AG09309 (cell line): Measurements from ENCODE around the gene GPX4.

Source experiments
- DNase-seq: peaks from one replicate; pipeline ENCODE4 v3.0.0-alpha.2; 2010; ENCODE audit warnings: low read depth
- H3K4me3 ChIP-seq: 2 replicates; pipeline ENCODE4 v1.5.1; 2011; ENCODE audit warnings: mild to moderate bottlenecking, low read depth, low read length, moderate library complexity; ENCODE audit not compliant: control insufficient read depth
- TF ChIP-seq, protein P1 (sequence below): IDR thresholded peaks from 2 replicates; pipeline ENCODE4 v1.5.1; 2011; ENCODE audit warnings: mild to moderate bottlenecking, low read depth, low read length, inconsistent platforms; ENCODE audit not compliant: insufficient read depth, control insufficient read depth; ENCODE audit errors: missing control alignments

The GPX4 gene, protein sequence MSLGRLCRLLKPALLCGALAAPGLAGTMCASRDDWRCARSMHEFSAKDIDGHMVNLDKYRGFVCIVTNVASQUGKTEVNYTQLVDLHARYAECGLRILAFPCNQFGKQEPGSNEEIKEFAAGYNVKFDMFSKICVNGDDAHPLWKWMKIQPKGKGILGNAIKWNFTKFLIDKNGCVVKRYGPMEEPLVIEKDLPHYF

DNA sequence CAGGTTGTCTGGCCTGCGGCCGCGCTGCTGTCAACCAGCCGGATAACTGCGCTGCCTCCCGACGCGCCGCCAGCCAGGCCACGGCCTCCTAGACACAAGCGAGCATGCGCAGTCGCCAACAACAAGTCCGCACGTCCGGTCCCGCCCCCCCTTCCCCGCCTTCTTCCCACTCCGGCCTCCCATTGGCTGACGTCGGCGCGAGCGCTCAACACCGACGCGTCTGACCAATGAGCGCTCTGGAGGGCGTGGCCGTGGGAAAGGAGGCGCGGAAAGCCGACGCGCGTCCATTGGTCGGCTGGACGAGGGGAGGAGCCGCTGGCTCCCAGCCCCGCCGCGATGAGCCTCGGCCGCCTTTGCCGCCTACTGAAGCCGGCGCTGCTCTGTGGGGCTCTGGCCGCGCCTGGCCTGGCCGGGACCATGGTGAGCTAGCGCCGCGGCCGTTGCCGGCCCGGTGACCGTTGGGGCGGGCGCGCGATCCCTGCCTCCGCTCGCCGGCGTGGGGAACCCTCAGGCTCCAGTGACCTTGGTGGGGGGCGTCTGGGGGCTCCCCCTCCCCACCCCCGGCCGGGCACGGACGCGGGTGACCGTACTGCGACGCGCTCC is at the start of gene GPX4:
TSS of gene GPX4 (plus strand) at position 287 of the 603 bp plus-strand sequence. CDS start at position 337, 50 bp downstream.
- TF ChIP-seq, protein P1, sequence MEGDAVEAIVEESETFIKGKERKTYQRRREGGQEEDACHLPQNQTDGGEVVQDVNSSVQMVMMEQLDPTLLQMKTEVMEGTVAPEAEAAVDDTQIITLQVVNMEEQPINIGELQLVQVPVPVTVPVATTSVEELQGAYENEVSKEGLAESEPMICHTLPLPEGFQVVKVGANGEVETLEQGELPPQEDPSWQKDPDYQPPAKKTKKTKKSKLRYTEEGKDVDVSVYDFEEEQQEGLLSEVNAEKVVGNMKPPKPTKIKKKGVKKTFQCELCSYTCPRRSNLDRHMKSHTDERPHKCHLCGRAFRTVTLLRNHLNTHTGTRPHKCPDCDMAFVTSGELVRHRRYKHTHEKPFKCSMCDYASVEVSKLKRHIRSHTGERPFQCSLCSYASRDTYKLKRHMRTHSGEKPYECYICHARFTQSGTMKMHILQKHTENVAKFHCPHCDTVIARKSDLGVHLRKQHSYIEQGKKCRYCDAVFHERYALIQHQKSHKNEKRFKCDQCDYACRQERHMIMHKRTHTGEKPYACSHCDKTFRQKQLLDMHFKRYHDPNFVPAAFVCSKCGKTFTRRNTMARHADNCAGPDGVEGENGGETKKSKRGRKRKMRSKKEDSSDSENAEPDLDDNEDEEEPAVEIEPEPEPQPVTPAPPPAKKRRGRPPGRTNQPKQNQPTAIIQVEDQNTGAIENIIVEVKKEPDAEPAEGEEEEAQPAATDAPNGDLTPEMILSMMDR, result no peak
- peak; percentile 95 for DNase-seq
- H3K4me3 ChIP-seq, result peak within 1 kb of the TSS; percentile 77

DNA sequence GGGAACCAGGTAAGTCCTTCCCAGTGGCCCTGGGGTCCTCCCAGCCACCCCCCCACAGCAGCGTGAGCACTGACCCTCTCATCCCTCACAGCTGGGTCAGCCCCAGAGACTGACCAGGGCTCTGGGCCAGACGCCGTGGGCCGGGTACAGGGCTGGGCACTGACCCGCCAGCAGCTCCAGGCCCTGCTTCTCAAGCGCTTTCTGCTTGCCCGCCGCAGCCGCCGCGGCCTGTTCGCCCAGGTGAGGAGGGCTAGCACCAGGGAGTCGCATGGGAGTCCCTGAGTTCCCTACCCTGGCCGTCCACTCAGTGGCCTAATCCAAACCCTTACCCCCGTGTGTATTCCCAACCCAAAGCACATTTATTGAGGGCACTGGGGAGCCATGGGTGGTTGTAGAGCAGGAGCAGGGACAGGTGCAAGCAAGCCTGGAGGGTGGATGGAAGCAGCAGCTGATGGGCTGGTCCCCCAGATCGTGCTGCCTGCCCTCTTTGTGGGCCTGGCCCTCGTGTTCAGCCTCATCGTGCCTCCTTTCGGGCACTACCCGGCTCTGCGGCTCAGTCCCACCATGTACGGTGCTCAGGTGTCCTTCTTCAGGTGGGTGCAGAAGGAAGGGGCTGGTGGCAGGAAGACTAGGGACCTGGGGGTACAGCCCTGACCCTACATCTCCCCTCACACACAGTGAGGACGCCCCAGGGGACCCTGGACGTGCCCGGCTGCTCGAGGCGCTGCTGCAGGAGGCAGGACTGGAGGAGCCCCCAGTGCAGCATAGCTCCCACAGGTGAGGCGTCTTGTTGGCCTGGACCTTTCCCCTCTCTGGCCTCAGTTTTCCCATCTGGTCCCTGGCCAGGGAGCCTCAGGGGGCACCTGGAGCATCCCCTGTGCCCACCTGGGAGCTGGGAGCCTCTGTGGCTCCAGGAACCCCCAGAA is 49.4 kb upstream of the GPX4 start:
- TF ChIP-seq, protein P1, result no peak
- no peak for DNase-seq

DNA sequence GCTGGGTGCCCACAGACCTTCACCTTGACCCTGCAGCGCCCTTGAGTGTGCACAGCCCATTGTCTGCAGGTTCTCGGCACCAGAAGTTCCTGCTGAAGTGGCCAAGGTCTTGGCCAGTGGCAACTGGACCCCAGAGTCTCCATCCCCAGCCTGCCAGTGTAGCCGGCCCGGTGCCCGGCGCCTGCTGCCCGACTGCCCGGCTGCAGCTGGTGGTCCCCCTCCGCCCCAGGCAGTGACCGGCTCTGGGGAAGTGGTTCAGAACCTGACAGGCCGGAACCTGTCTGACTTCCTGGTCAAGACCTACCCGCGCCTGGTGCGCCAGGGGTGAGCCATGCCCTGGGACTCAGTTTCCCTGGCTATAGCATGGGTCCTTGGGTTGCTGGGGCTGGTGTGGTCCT is 48.8 kb upstream of the GPX4 start:
- TF ChIP-seq, protein P1, result no peak
- no peak for DNase-seq
- H3K4me3 ChIP-seq, result no peak overlapping the region

More for the DNA sequence above, 49.4 kb upstream of the GPX4 start:
- H3K4me3 ChIP-seq, result no peak overlapping the region

DNA sequence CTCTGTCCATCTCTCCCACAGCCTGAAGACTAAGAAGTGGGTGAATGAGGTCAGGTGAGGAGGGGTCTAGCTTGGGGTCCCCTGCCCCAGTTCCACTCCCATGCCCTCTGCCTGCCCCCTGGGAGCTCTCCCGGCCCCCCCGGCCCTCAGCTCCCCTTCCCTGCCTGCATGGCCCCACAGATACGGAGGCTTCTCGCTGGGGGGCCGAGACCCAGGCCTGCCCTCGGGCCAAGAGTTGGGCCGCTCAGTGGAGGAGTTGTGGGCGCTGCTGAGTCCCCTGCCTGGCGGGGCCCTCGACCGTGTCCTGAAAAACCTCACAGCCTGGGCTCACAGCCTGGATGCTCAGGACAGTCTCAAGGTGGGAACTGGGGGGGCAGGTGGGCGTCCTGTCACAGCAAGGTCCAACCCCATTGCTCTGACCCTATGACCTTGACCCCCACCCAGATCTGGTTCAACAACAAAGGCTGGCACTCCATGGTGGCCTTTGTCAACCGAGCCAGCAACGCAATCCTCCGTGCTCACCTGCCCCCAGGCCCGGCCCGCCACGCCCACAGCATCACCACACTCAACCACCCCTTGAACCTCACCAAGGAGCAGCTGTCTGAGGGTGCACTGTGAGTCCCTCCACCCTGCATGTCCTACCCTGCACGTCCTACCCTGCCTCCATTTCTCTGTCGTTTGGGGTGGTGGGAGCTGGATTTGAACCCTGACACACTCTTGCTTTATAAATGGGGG is 47.7 kb upstream of the GPX4 start:
- H3K4me3 ChIP-seq, result no peak overlapping the region
- TF ChIP-seq, protein P1, result no peak

DNA sequence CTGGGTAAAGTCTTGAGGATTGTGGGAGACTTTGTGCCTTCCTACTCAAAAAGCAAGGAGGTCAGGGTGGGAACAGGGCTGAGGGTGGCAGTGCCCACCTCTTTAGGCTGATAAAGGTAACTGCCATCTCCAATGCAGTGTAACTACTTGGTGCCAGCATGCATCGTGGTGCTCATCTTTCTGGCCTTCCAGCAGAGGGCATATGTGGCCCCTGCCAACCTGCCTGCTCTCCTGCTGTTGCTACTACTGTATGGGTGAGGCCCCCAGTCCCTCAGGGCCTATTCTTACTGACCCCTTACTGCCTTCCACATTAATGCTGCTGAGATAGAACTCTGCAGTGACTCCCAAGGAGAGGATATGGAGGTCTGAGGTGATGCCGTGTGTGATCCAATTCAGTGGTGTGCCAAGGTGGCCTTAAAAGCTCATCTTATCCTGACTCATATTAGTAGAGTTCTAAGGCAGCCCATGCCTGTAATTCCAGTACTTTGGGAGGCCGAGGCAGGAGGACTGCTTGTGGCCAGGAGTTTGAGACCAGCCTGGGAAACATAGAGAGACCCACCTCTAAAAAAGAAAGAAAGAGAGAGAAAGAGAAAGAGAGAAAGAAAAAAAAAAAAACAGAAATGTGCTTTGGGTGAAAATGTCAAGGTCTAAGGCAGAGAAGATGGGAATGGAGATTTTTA is 46.5 kb upstream of the GPX4 start:
- no peak overlapping the region for H3K4me3 ChIP-seq
- TF ChIP-seq, protein P1, result no peak
- no peak for DNase-seq

More for the DNA sequence above, 47.7 kb upstream of the GPX4 start:
- DNase-seq, result no peak
